ENCODE measurements around the gene CHCHD5.

CHCHD5 gene

GRCh38 chr2:112634874-112635157, 50.4 kb downstream of the CHCHD5 start:
- POLR2A ChIA-PET, result no interaction called here
- Histone ChIP-seq H3K27ac (ENCODE audit: insufficient read depth in 1 of 2, low read depth in 1 of 2, low read length in 2 of 2, poor library complexity in 1 of 2, severe bottlenecking in 2 of 2) (no peak overlapping the region), H3K9me3 (ENCODE audit: control extremely low read depth in 1 of 5, control insufficient read depth in 4 of 5, insufficient read depth in 2 of 5, low read depth in 1 of 5, low read length in 4 of 5) (no peaks in the 10 kb centered on the region), H3K27me3 (replicated peaks in 2 of 5; ENCODE audit: control insufficient read depth in 4 of 5, insufficient read depth in 5 of 5, low read length in 4 of 5) (no peaks in the 10 kb centered on the region), H3K4me3 (ENCODE audit: control insufficient read depth in 1 of 7, extremely low read depth in 1 of 7, insufficient read depth in 4 of 7, low read depth in 2 of 7, low read length in 6 of 7) (no peak overlapping the region), H3K36me3 (ENCODE audit: control insufficient read depth in 4 of 4, insufficient read depth in 4 of 4, low read length in 3 of 4) (no peaks in the 10 kb centered on the region), H3K4me1 (ENCODE audit: control extremely low read depth in 1 of 4, control insufficient read depth in 4 of 4, insufficient read depth in 4 of 4, low read length in 3 of 4) (peaks cover 14 to 57% (median 36%) of the 10 kb centered on the region in 4 experiments)
- DNase-seq, result no peak
- 99% methylated on average over 4 of the region's 6 CpGs for WGBS (ENCODE audit: insufficient coverage)
- CTCF ChIA-PET, result interaction anchor here (1.0 to 14.9 kb wide), 6 partner anchors 8 to 92 kb away, joined by 4 to 275 read pairs (median 80); partner anchors contain the start of gene SLC20A1

DNA sequence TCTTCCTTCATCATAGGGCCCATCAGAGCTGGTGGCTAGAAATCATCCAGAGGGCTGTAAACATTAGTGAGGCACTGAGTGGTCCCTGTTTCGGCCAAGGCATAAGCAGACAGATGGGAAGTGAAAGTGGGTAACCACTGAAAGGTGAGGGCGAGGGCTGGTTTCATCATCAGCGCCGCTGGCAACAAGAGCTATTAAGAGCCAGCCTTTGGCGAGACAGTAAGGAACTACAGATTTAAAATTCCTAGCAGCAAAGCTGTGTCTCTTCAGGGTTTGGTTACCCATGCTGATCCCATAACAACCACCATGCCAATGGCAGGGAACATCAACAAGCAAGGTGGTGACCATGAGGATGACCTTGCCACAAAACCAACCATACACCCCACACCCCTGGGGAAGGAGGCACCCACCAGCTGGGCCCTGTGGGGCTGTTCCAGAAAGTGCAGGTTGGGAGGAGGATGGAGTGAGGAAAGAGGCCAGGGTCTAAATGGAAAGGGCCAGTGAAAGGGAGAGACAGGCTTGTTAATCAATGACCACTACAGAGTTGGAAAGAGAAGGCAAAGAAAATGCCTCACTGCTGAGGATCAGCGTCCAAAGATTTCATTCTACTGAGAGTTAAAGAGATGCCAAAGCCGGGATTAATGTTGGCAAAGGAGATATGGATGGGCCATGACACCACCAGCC, 52.3 kb downstream of the CHCHD5 start:
- Histone ChIP-seq H3K27ac (ENCODE audit: insufficient read depth in 1 of 2, low read depth in 1 of 2, low read length in 2 of 2, poor library complexity in 1 of 2, severe bottlenecking in 2 of 2) (no peak overlapping the region), H3K9me3 (ENCODE audit: control extremely low read depth in 1 of 5, control insufficient read depth in 4 of 5, insufficient read depth in 2 of 5, low read depth in 1 of 5, low read length in 4 of 5) (no peaks in the 10 kb centered on the region), H3K27me3 (replicated peaks in 2 of 5; ENCODE audit: control insufficient read depth in 4 of 5, insufficient read depth in 5 of 5, low read length in 4 of 5) (no peaks in the 10 kb centered on the region), H3K36me3 (ENCODE audit: control insufficient read depth in 4 of 4, insufficient read depth in 4 of 4, low read length in 3 of 4) (no peaks in the 10 kb centered on the region), H3K4me3 (ENCODE audit: control insufficient read depth in 1 of 7, extremely low read depth in 1 of 7, insufficient read depth in 4 of 7, low read depth in 2 of 7, low read length in 6 of 7) (no peak overlapping the region), H3K4me1 (ENCODE audit: control extremely low read depth in 1 of 4, control insufficient read depth in 4 of 4, insufficient read depth in 4 of 4, low read length in 3 of 4) (peaks cover 6 to 57% (median 24%) of the 10 kb centered on the region in 4 experiments)
- POLR2A ChIA-PET, result interaction anchor here (1.2 kb wide), 1 partner anchor 9 kb away, joined by 4 read pairs; the partner anchor contains the start of gene SLC20A1
- DNase-seq, result peak in 2 of 3 donors; percentile 39 to 42
- WGBS (ENCODE audit: insufficient coverage), result 78% methylated on average over 7 of the region's 7 CpGs
- CTCF ChIA-PET, result interaction anchor here (1.0 to 14.9 kb wide), 5 partner anchors 7 to 90 kb away, joined by 3 to 275 read pairs (median 10); partner anchors contain the start of gene SLC20A1

GRCh38 chr2:112637289-112637660, 52.9 kb downstream of the CHCHD5 start:
- 100% methylated on average over 3 of the region's 4 CpGs for WGBS (ENCODE audit: insufficient coverage)
- POLR2A ChIA-PET, result interaction anchor here (1.2 kb wide), 1 partner anchor 8 kb away, joined by 4 read pairs; the partner anchor contains the start of gene SLC20A1
- CTCF ChIA-PET, result interaction anchor here (1.0 to 2.3 kb wide), 4 partner anchors 10 to 89 kb away, joined by 3 to 10 read pairs (median 4); no protein-coding TSS in a partner anchor
- Histone ChIP-seq H3K4me1 (ENCODE audit: control extremely low read depth in 1 of 4, control insufficient read depth in 4 of 4, insufficient read depth in 4 of 4, low read length in 3 of 4) (peaks cover under 1 to 56% (median 21%) of the 10 kb centered on the region in 4 experiments), H3K27ac (ENCODE audit: insufficient read depth in 1 of 2, low read depth in 1 of 2, low read length in 2 of 2, poor library complexity in 1 of 2, severe bottlenecking in 2 of 2) (no peak overlapping the region), H3K9me3 (ENCODE audit: control extremely low read depth in 1 of 5, control insufficient read depth in 4 of 5, insufficient read depth in 2 of 5, low read depth in 1 of 5, low read length in 4 of 5) (no peaks in the 10 kb centered on the region), H3K36me3 (ENCODE audit: control insufficient read depth in 4 of 4, insufficient read depth in 4 of 4, low read length in 3 of 4) (no peaks in the 10 kb centered on the region), H3K4me3 (ENCODE audit: control insufficient read depth in 1 of 7, extremely low read depth in 1 of 7, insufficient read depth in 4 of 7, low read depth in 2 of 7, low read length in 6 of 7) (no peak overlapping the region), H3K27me3 (replicated peaks in 2 of 5; ENCODE audit: control insufficient read depth in 4 of 5, insufficient read depth in 5 of 5, low read length in 4 of 5) (no peaks in the 10 kb centered on the region)
- no peak for DNase-seq

Data from common myeloid progenitor, CD34-positive (primary cell).